ENCODE results near the gene PANX2.

PANX2 gene

GRCh38 chr22:50171319-50171964 is 911 bp downstream of the PANX2 start:
- no peak for DNase-seq

- no peak for DNase-seq
These were observed 1.5 kb downstream of the PANX2 start for GRCh38 chr22:50171965-50172421.

GRCh38 chr22:50173311-50173982 is 2.9 kb downstream of the PANX2 start:
- no peak for DNase-seq

- DNase-seq, result no peak
These were observed 3.4 kb downstream of the PANX2 start for GRCh38 chr22:50173983-50174355.

GRCh38 chr22:50174382-50175190 is 4.1 kb downstream of the PANX2 start:
- no peak for DNase-seq

GRCh38 chr22:50175191-50175461 is 4.6 kb downstream of the PANX2 start:
- no peak for DNase-seq

GRCh38 chr22:50175921-50176849 is 5.7 kb downstream of the PANX2 start:
- no peak for DNase-seq

GRCh38 chr22:50176850-50177536 is 6.5 kb downstream of the PANX2 start:
- DNase-seq, result no peak

- no peak for DNase-seq
These were observed 7.3 kb downstream of the PANX2 start for GRCh38 chr22:50177537-50178470.

- no peak for DNase-seq
These were observed 7.9 kb downstream of the PANX2 start for GRCh38 chr22:50178471-50178864.

- DNase-seq, result no peak
These were observed 8.6 kb downstream of the PANX2 start for GRCh38 chr22:50178871-50179869.

- DNase-seq, result no peak
These were observed 9.6 kb downstream of the PANX2 start for GRCh38 chr22:50179937-50180726.

GRCh38 chr22:50180727-50181521 is 10.4 kb downstream of the PANX2 start:
- no peak for DNase-seq

GRCh38 chr22:50182176-50183081 is 11.9 kb downstream of the PANX2 start:
- no peak for DNase-seq

- no peak for DNase-seq
These were observed 12.8 kb downstream of the PANX2 start for GRCh38 chr22:50183141-50183971.
